ENCODE results near the gene COL10A1.

DNA sequence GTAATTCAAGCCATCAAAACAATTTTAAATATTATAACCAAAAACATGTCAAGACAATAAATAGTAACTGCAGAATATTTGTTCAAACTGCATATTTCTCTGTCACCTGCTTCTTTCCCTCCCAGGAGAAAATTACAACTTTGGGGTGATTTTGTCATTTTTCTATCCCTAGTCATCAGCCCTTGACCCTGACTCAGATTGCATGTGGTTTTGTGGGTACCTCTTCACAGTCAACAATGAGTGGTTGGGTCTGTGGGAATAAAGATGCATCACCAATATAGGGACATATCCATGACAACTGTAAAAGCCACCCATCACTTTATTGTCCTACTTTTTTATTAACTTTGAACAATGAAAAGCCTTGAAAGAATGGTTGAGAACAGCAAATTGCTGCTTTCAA, 7.3 kb downstream of the COL10A1 start:
- TF ChIP-seq, protein P1, sequence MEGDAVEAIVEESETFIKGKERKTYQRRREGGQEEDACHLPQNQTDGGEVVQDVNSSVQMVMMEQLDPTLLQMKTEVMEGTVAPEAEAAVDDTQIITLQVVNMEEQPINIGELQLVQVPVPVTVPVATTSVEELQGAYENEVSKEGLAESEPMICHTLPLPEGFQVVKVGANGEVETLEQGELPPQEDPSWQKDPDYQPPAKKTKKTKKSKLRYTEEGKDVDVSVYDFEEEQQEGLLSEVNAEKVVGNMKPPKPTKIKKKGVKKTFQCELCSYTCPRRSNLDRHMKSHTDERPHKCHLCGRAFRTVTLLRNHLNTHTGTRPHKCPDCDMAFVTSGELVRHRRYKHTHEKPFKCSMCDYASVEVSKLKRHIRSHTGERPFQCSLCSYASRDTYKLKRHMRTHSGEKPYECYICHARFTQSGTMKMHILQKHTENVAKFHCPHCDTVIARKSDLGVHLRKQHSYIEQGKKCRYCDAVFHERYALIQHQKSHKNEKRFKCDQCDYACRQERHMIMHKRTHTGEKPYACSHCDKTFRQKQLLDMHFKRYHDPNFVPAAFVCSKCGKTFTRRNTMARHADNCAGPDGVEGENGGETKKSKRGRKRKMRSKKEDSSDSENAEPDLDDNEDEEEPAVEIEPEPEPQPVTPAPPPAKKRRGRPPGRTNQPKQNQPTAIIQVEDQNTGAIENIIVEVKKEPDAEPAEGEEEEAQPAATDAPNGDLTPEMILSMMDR (conservative IDR thresholded peaks at IDR 0.05; ENCODE audit: low read depth, low read length): no peak
- no peak for TF ChIP-seq EZH2 (IDR thresholded peaks at IDR 0.05; ENCODE audit: borderline replicate concordance, low read depth, low read length, poor library complexity, severe bottlenecking)

All from A673 (cell line).